Thoracic aorta (tissue), 2 donors: Measurements from ENCODE around the gene DVL2. TPM values are rescaled to one million over a fixed set of nuclear protein-coding genes. Genes with fewer than 3 reads are reported as not detected.

ENCODE experiments used
- ATAC-seq: fragments of 150-250 bp; one replicate; pipeline ENCODE4 v1.8.0; 2017; ENCODE audit warnings: low read depth; ENCODE audit not compliant: insufficient number of reproducible peaks, low FRiP score
- DNase-seq: peaks from one replicate; pipeline ENCODE4 v3.0.0-alpha.2; 2020; ENCODE audit warnings: low spot score
- H3K27ac ChIP-seq, 2 donors: fragments of 200-600 bp; sonication (generic); 1 replicate in 1 of 2; 2 replicates in 1 of 2; pipeline ENCODE4 v1.5.1; 2016; ENCODE audit warnings: mild to moderate bottlenecking in 2 of 2, moderate library complexity in 2 of 2
- H3K27me3 ChIP-seq: fragments of 200-600 bp; sonication (generic); replicated peaks from 2 replicates; pipeline ENCODE4 v1.6.0; 2016; ENCODE audit warnings: mild to moderate bottlenecking; ENCODE audit not compliant: insufficient read depth
- H3K36me3 ChIP-seq: fragments of 200-600 bp; sonication (generic); one replicate; pipeline ENCODE4 v1.5.1; 2016
- H3K4me1 ChIP-seq, 2 donors: fragments of 200-600 bp; sonication (generic); 1 replicate in 1 of 2; 2 replicates in 1 of 2; pipeline versions ENCODE4 v1.5.1 to v1.6.0; 2016; ENCODE audit warnings: low read depth in 2 of 2, mild to moderate bottlenecking in 1 of 2; ENCODE audit not compliant: control insufficient read depth in 1 of 2
- H3K4me3 ChIP-seq: fragments of 200-600 bp; sonication (generic); 2 replicates; pipeline ENCODE4 v1.5.1; 2016; ENCODE audit warnings: mild to moderate bottlenecking
- H3K9me3 ChIP-seq: fragments of 200-600 bp; sonication (generic); 2 replicates; pipeline ENCODE4 v1.5.1; 2016
- CTCF ChIP-seq: fragments of 200-600 bp; sonication (generic); IDR thresholded peaks from one replicate; pipeline ENCODE4 v1.5.1; 2019; ENCODE audit warnings: antibody characterized with exemption
- total RNA-seq, 2 donors: library from RNA; depleted of rRNA; stranded (reverse); fragments of >200 nt; gene quantifications; one replicate each; pipeline versions ENCODE4 v1.1.0 to v1.2.3, GENCODE V29; 2016

Gene DVL2
- total RNA-seq, 2 donors from 2014 or later, result 52.8 to 68.5 TPM

- no peak for DNase-seq
- no peak for TF ChIP-seq CTCF
- no peak for ATAC-seq
- Histone ChIP-seq H3K4me3 (no peak overlapping the region), H3K27ac (no peak overlapping the region), H3K9me3 (no peaks in the 10 kb centered on the region), H3K36me3 (peaks cover 31% of the 10 kb centered on the region), H3K27me3 (no peaks in the 10 kb centered on the region), H3K4me1 (no peaks in the 10 kb centered on the region)
Measured at GRCh38 chr17:7191069-7191468, 43.2 kb downstream of the DVL2 start.

GRCh38 chr17:7190276-7190917 is 43.9 kb downstream of the DVL2 start:
- H3K27ac ChIP-seq, result no peak overlapping the region
- no peaks in the 10 kb centered on the region for H3K9me3 ChIP-seq
- peaks cover 28% of the 10 kb centered on the region for H3K36me3 ChIP-seq
- H3K4me1 ChIP-seq, result no peaks in the 10 kb centered on the region
- DNase-seq (no peak), ATAC-seq (no peak)
- no peak overlapping the region for H3K4me3 ChIP-seq
- no peaks in the 10 kb centered on the region for H3K27me3 ChIP-seq
- no peak for TF ChIP-seq CTCF

GRCh38 chr17:7186241-7186640 is 48.1 kb downstream of the DVL2 start:
- H3K4me3 ChIP-seq, result no peak overlapping the region
- no peak overlapping the region for H3K27ac ChIP-seq
- no peaks in the 10 kb centered on the region for H3K4me1 ChIP-seq
- H3K36me3 ChIP-seq, result peaks cover 4% of the 10 kb centered on the region
- H3K27me3 ChIP-seq, result no peaks in the 10 kb centered on the region
- DNase-seq (no peak), ATAC-seq (no peak)
- no peak for TF ChIP-seq CTCF
- H3K9me3 ChIP-seq, result no peaks in the 10 kb centered on the region

- no peak for ATAC-seq
- H3K9me3 ChIP-seq, result no peaks in the 10 kb centered on the region
- DNase-seq, result no peak
- TF ChIP-seq CTCF, result no peak
- no peak overlapping the region for H3K4me3 ChIP-seq
- no peaks in the 10 kb centered on the region for H3K4me1 ChIP-seq
- no peaks in the 10 kb centered on the region for H3K27me3 ChIP-seq
- H3K27ac ChIP-seq, result no peak overlapping the region
- no peaks in the 10 kb centered on the region for H3K36me3 ChIP-seq
Measured at GRCh38 chr17:7184647-7185046, 49.7 kb downstream of the DVL2 start.

GRCh38 chr17:7184091-7184488 is 50.2 kb downstream of the DVL2 start:
- ATAC-seq (no peak), DNase-seq (no peak)
- no peaks in the 10 kb centered on the region for H3K27me3 ChIP-seq
- H3K9me3 ChIP-seq, result no peaks in the 10 kb centered on the region
- H3K4me3 ChIP-seq, result no peak overlapping the region
- TF ChIP-seq CTCF, result no peak
- H3K27ac ChIP-seq, result no peak overlapping the region
- H3K36me3 ChIP-seq, result no peaks in the 10 kb centered on the region
- H3K4me1 ChIP-seq, result no peaks in the 10 kb centered on the region
